PFSK-1 (cell line): ENCODE measurements around the gene RWDD4.

Experiments used
- POLR2AphosphoS5 ChIP-seq: IDR thresholded peaks from 2 replicates; pipeline ENCODE4 v1.6.1; 2012; ENCODE audit warnings: low read depth, mild to moderate bottlenecking, control low read depth, low read length, moderate library complexity
- SIN3A ChIP-seq: IDR thresholded peaks from 2 replicates; pipeline ENCODE4 v1.6.1; 2012; ENCODE audit warnings: mild to moderate bottlenecking, low read length, moderate library complexity, borderline replicate concordance; ENCODE audit not compliant: insufficient read depth
- TF ChIP-seq, protein P1 (sequence below), 2 experiments: IDR thresholded peaks; 2 replicates each; pipeline versions ENCODE4 v1.6.1 to v1.8.0; 2011 to 2012; ENCODE audit warnings: low read depth in 2 of 2, low read length in 2 of 2, control low read depth in 1 of 2, inconsistent platforms in 1 of 2, mild to moderate bottlenecking in 1 of 2, moderate library complexity in 1 of 2; ENCODE audit not compliant: insufficient read depth in 1 of 2

- TF ChIP-seq SIN3A: no peak
- TF ChIP-seq, protein P1, sequence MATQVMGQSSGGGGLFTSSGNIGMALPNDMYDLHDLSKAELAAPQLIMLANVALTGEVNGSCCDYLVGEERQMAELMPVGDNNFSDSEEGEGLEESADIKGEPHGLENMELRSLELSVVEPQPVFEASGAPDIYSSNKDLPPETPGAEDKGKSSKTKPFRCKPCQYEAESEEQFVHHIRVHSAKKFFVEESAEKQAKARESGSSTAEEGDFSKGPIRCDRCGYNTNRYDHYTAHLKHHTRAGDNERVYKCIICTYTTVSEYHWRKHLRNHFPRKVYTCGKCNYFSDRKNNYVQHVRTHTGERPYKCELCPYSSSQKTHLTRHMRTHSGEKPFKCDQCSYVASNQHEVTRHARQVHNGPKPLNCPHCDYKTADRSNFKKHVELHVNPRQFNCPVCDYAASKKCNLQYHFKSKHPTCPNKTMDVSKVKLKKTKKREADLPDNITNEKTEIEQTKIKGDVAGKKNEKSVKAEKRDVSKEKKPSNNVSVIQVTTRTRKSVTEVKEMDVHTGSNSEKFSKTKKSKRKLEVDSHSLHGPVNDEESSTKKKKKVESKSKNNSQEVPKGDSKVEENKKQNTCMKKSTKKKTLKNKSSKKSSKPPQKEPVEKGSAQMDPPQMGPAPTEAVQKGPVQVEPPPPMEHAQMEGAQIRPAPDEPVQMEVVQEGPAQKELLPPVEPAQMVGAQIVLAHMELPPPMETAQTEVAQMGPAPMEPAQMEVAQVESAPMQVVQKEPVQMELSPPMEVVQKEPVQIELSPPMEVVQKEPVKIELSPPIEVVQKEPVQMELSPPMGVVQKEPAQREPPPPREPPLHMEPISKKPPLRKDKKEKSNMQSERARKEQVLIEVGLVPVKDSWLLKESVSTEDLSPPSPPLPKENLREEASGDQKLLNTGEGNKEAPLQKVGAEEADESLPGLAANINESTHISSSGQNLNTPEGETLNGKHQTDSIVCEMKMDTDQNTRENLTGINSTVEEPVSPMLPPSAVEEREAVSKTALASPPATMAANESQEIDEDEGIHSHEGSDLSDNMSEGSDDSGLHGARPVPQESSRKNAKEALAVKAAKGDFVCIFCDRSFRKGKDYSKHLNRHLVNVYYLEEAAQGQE (IDR thresholded peaks at IDR 0.05; ENCODE audit: insufficient read depth in 1 of 2, low read depth in 2 of 2, low read length in 2 of 2): no peak
- no peak for TF ChIP-seq POLR2AphosphoS5
These were observed 29.2 kb upstream of the RWDD4 start for GRCh38 chr4:183688216-183688615.
